HepG2 (cell line): Measurements from ENCODE around the gene NAV2. TPM values are rescaled to one million over a fixed set of nuclear protein-coding genes. Genes with fewer than 3 reads are reported as not detected.

Source experiments
- ARID4A ChIP-seq: sonication (generic); formaldehyde crosslinking; IDR thresholded peaks from 2 replicates; pipeline ENCODE4 v1.5.0; 2020; ENCODE audit warnings: mild to moderate bottlenecking, missing genetic modification reagents, borderline replicate concordance
- CBX2 ChIP-seq, 2 experiments: fragments of 200-600 bp in 1 of 2; sonication (generic); formaldehyde crosslinking in 1 of 2; IDR thresholded peaks; 2 replicates each; pipeline versions ENCODE4 v1.7.0 to v1.8.1; 2018 to 2022; ENCODE audit warnings: low read depth in 2 of 2, low read length in 1 of 2, mild to moderate bottlenecking in 1 of 2, missing genetic modification reagents in 1 of 2
- CREM ChIP-seq, 2 experiments: sonication (generic) in 1 of 2; formaldehyde crosslinking in 1 of 2; IDR thresholded peaks; 2 replicates each; pipeline versions ENCODE4 v1.4.0 to v1.6.1; 2016 to 2020; ENCODE audit warnings: antibody characterized with exemption in 1 of 2, mild to moderate bottlenecking in 1 of 2, missing genetic modification reagents in 1 of 2
- ERF ChIP-seq: IDR thresholded peaks from 2 replicates; pipeline ENCODE4 v1.6.1; 2018; ENCODE audit warnings: missing biosample characterization, missing genetic modification reagents
- FOXP4 ChIP-seq: sonication (generic); formaldehyde crosslinking; IDR thresholded peaks from 2 replicates; pipeline ENCODE4 v1.4.0; 2020; ENCODE audit warnings: missing genetic modification reagents
- GPN1 ChIP-seq: sonication (generic); formaldehyde crosslinking; IDR thresholded peaks from 2 replicates; pipeline ENCODE4 v1.5.1; 2020; ENCODE audit warnings: missing genetic modification reagents, borderline replicate concordance
- KAT2B ChIP-seq: fragments of 150-350 bp; IDR thresholded peaks from 2 replicates; pipeline ENCODE4 v1.6.1; 2014; ENCODE audit warnings: low read depth, low read length, borderline replicate concordance
- NR3C1 ChIP-seq: sonication (generic); formaldehyde crosslinking; IDR thresholded peaks from 2 replicates; pipeline ENCODE4 v1.4.0; 2020; ENCODE audit warnings: missing genetic modification reagents
- REPIN1 ChIP-seq: sonication (generic); formaldehyde crosslinking; IDR thresholded peaks from 2 replicates; pipeline ENCODE4 v1.8.0; 2022; ENCODE audit warnings: missing genetic modification reagents, low read depth, mild to moderate bottlenecking, borderline replicate concordance
- ZBTB38 ChIP-seq: sonication (generic); formaldehyde crosslinking; IDR thresholded peaks from 2 replicates; pipeline ENCODE4 v1.5.1; 2020; ENCODE audit warnings: mild to moderate bottlenecking, missing genetic modification reagents
- ZNF10 ChIP-seq: sonication (generic); formaldehyde crosslinking; IDR thresholded peaks from 2 replicates; pipeline ENCODE4 v1.4.0; 2020; ENCODE audit warnings: mild to moderate bottlenecking, low read depth, missing genetic modification reagents, borderline replicate concordance
- ZNF225 ChIP-seq: sonication (generic); formaldehyde crosslinking; IDR thresholded peaks from 2 replicates; pipeline ENCODE4 v1.4.0; 2020; ENCODE audit warnings: mild to moderate bottlenecking, missing genetic modification reagents
- ZNF382 ChIP-seq: sonication (generic); formaldehyde crosslinking; IDR thresholded peaks from 2 replicates; pipeline ENCODE4 v1.5.0; 2020; ENCODE audit warnings: missing genetic modification reagents, mild to moderate bottlenecking, borderline replicate concordance
- ZNF501 ChIP-seq: sonication (generic); formaldehyde crosslinking; IDR thresholded peaks from 2 replicates; pipeline ENCODE4 v1.5.1; 2020; ENCODE audit warnings: mild to moderate bottlenecking, moderate library complexity, missing genetic modification reagents
- polyA plus RNA-seq, 8 experiments: library from polyadenylated mRNA; depleted of rRNA in 3 of 8; stranded (reverse) in 7 of 8; unstranded in 1 of 8; fragments of >200 nt; fragmentation: Illumina TruSeq in 4 of 8; extraction: Trizol in 4 of 8; gene quantifications; 2 replicates each; pipeline versions ENCODE4 v1.2.1 to v1.2.3, GENCODE V29; 2011 to 2016; ENCODE audit warnings: low read depth in 4 of 8, missing spikeins in 1 of 8, mixed read lengths in 1 of 8; ENCODE audit not compliant: insufficient read depth in 1 of 8
- total RNA-seq, 5 experiments: library from RNA; depleted of rRNA; stranded (reverse); fragments of >200 nt; fragmentation: Illumina TruSeq; extraction: Trizol; gene quantifications; 2 replicates each; pipeline ENCODE4 v1.2.3, GENCODE V29; 2016; ENCODE audit warnings: low read depth in 1 of 5
- TF ChIP-seq, protein P1 (sequence below): sonication (generic); formaldehyde crosslinking; IDR thresholded peaks from 2 replicates; pipeline ENCODE4 v1.5.0; 2020; ENCODE audit warnings: missing genetic modification reagents
- TF ChIP-seq, protein P2 (sequence below): sonication (generic); formaldehyde crosslinking; IDR thresholded peaks from 2 replicates; pipeline ENCODE4 v1.4.0; 2020; ENCODE audit warnings: mild to moderate bottlenecking, missing genetic modification reagents
- TF ChIP-seq, protein P3 (sequence below): sonication (generic); formaldehyde crosslinking; IDR thresholded peaks from 2 replicates; pipeline ENCODE4 v1.4.0; 2020; ENCODE audit warnings: missing genetic modification reagents

NAV2 gene
- total and polyA plus RNA-seq, 2 of the 13 experiments (the other 11 are each of a cell fraction or from before 2014, with no cell fraction given) = 9.3 to 34.6 TPM

DNA sequence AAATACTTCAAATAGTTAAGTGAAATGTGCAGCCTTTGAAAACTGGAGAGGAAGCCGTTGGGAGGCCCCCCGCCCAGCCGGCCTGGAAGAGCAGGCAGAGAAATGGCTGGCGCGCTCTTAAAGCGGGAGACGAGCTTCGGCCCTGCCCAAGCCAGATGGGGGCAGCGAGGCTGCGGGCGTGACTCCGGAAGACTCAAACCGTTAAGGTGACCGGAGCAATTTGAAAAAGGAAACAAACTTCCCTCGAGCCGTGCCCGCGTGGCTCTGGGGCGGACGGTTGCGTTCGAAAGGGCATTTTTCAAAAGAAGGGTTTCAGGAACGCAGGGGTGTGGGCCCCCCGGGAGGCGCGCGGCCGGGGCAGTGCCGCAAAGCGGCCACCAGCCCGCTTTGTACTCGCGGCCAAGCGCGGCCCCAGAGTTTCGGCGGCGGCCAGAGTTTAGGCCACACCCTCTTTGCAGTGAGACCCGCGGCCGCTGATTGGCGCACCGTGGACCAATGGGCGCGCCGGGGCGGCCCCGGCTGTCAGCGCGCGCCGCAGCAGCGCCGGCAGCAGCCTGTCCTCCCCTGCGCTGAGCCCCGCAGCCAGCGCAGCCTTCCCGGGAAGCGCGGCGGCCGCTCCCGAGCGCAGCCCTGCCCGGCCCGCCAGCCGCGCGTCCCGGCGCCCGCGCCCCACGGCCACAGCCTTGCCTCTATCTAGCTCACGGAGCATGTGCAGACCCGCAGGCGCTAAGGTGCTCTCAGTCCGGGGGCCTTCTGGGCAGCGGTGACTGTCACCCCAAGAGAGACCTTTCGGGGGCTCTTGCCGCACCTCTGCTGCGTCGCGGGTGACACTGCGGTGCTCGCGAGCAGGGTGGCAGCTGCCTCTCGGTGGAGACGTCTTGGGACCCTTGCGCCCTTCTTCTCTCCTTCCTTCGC is at the start of gene NAV2 (continued):
- TF ChIP-seq ARID4A (CRISPR knock-in tag) (peak; percentile 28; the same call in 1 of the 2 replicates), NR3C1 (CRISPR knock-in tag) (no peak), REPIN1 (CRISPR knock-in tag) (0 out of 2 replicates have a peak, but pooled peaks have one; percentile 23), KAT2B (no peak), ZNF382 (CRISPR knock-in tag) (no peak), ZBTB38 (CRISPR knock-in tag) (0 out of 2 replicates have a peak, but pooled peaks have one; percentile 13), ERF (CRISPR knock-in tag) (peak; percentile 35; the same call in 1 of the 2 replicates), ZNF501 (CRISPR knock-in tag) (peak; percentile 52; the same call in 1 of the 2 replicates), CBX2 (IDR thresholded peaks at IDR 0.05; ENCODE audit: low read depth, low read length) (no peak), CBX2 (CRISPR knock-in tag; IDR thresholded peaks at IDR 0.05; ENCODE audit: low read depth) (0 out of 2 replicates have a peak, but pooled peaks have one; percentile 65), GPN1 (CRISPR knock-in tag) (no peak), CREM (IDR thresholded peaks at IDR 0.05) (no peak), CREM (CRISPR knock-in tag; IDR thresholded peaks at IDR 0.05) (no peak), FOXP4 (CRISPR knock-in tag) (no peak), ZNF225 (CRISPR knock-in tag) (no peak), ZNF10 (no peak)
- TF ChIP-seq, protein P1, sequence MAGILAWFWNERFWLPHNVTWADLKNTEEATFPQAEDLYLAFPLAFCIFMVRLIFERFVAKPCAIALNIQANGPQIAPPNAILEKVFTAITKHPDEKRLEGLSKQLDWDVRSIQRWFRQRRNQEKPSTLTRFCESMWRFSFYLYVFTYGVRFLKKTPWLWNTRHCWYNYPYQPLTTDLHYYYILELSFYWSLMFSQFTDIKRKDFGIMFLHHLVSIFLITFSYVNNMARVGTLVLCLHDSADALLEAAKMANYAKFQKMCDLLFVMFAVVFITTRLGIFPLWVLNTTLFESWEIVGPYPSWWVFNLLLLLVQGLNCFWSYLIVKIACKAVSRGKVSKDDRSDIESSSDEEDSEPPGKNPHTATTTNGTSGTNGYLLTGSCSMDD (CRISPR knock-in tag) = no peak
- TF ChIP-seq, protein P2, sequence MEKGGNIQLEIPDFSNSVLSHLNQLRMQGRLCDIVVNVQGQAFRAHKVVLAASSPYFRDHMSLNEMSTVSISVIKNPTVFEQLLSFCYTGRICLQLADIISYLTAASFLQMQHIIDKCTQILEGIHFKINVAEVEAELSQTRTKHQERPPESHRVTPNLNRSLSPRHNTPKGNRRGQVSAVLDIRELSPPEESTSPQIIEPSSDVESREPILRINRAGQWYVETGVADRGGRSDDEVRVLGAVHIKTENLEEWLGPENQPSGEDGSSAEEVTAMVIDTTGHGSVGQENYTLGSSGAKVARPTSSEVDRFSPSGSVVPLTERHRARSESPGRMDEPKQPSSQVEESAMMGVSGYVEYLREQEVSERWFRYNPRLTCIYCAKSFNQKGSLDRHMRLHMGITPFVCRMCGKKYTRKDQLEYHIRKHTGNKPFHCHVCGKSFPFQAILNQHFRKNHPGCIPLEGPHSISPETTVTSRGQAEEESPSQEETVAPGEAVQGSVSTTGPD (CRISPR knock-in tag) = no peak
- TF ChIP-seq, protein P3, sequence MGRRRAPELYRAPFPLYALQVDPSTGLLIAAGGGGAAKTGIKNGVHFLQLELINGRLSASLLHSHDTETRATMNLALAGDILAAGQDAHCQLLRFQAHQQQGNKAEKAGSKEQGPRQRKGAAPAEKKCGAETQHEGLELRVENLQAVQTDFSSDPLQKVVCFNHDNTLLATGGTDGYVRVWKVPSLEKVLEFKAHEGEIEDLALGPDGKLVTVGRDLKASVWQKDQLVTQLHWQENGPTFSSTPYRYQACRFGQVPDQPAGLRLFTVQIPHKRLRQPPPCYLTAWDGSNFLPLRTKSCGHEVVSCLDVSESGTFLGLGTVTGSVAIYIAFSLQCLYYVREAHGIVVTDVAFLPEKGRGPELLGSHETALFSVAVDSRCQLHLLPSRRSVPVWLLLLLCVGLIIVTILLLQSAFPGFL (CRISPR knock-in tag) = no peak
